ENCODE measurements around the gene SLMAP. TPM values are rescaled to one million over a fixed set of nuclear protein-coding genes. Genes with fewer than 3 reads are reported as not detected.
A peak's percentile ranks its signal among the peaks of the same experiment; 100 is the strongest.

Gene SLMAP
- total RNA-seq, 2 donors from 2014 or later, result 355 to 403 TPM

DNA sequence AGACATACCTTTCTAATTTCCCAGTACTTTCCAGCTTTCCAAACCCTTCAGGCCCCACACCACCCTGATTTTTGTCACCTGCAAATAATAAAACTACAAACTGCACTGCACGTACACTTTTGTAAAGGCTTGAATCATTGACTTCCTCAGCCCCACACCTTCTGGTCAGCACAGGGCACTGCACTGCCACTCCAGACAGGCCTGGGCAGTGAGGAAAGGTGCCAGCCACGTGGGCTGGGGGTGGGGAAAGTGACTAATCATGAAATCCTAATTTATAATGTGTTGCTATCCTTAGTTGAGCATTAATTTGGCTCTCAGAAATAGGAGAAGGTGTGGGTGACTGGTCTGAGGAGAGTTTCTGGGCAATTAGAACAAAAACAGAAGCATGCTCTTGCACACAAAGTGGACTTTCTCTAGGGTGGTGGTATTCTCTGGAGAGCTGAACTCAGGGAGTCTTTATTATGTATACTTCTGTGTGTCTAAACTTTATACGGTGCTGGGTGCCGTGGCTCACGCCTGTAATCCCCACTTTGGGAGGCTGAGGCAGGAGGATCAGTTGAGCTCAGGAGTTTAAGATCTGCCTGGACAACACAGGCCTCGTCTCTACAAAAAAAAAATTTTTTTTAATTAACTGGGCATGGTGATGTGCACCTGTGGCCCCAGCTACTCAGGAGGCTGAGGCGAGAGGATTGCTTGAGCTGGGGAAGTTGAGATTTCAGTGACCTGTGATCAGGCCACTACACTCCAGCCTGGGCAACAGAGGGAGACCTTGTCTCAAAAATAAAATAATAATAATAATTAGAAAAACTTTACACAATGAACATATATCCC, 193.9 kb downstream of the SLMAP start:
- intact Hi-C loops (cut with DNase I), result no loop called here
- DNase-seq (ENCODE audit: low spot score), result peak; percentile 79

DNA sequence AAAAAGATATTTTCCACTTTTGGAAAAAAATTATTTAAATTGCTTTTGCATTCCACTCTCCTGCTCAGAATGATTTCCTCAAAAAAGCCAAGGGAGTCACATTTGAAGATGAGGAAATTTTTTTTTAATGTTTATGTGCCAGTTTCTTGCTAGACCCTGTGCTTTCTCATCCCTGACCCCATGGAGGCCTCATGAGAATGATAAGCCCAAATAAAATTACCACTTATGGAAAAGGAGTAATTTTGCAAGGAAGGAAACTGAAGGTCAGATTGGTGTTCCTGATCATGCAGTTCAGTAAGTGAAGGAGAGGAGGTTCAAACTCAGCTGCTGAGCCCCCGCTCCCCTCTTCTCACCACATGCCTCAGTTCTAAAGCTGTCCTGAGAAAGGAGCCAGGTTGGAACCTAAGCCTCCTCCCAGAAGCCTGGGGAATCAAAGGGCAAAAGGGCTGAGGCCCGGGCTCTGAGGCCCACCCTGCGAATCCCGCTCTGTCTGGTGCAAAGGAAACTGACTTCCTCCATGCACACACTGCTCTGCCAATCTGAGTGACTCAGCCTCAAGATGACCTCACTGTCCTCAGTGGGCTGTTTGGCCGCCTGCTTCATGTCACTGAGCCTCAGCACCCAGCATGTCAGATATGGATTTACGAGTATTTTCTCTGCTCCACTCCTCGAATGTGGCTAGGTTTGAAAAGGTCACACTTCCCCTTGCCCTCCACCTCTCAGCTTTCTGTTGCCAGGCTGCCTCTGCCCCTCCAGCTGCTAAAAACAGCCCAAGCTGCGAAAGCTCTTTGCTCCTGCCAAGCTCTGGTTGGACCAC, 195.2 kb downstream of the SLMAP start:
- intact Hi-C loops (cut with DNase I), result no loop called here
- DNase-seq (ENCODE audit: low spot score), result peak; percentile 94

DNA sequence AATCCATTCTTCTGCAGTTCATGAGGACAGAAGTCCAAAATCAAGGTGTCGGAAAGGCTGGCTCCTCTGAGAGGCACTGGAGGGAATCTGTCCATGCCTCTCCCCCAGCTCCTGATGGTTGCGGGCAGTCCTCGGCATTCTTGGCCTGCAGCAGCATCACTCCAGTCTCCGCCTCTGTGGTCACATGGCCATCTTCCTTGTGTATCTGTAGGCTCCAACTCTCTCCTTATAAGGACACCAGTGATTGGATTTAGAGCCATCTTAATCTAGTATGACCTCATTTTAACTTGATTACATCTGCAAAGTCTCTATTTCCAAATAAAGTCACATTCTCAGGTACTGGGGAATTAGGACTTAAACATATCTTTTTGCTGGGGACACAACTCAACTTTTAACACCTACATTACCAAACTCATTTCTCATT, 196.1 kb downstream of the SLMAP start:
- intact Hi-C loops (cut with DNase I), result no loop called here
- DNase-seq (ENCODE audit: low spot score), result peak; percentile 94

DNA sequence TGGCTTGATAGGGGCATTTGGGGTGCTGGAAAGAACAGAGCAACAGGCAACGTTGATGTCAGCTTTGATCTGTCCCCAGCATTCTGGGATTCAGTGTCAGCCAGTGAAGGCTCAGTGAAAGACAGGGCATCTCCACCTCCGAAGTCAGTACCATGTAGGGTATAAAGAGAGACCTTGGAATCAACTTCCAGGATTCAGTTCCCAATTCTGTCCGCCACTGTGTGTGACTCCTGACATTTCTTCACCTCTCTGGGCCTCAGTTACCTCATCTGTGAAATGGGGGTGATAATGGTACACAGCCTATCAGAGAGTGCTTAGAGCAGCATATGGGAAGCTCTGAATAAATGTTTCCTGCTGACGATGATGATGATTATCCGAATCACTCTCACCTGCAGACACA, 196.5 kb downstream of the SLMAP start:
- intact Hi-C loops (cut with DNase I), result no loop called here
- DNase-seq (ENCODE audit: low spot score), result peak; percentile 24

DNA sequence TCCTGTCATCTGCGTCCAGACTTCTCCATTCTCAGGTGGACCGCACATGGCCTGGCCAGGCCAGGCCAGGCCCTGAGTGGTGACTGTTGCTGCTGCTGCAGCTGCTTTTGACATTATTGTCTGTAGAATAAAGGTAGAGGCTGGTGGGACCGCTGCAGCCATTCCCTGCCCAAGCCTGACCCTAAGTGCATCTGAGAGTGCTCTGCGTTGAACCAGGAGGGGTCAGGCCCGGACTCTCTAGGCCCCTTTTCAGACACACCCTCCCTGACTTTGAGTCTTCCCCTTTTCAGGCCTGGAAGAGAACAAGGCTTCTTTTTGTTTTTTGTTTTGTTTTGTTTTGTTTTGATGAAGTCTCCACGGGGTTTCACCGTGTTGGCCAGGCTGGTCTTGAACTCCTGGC, 197.5 kb downstream of the SLMAP start:
- intact Hi-C loops (cut with DNase I), result no loop called here
- peak; percentile 73 for DNase-seq (ENCODE audit: low spot score)

DNA sequence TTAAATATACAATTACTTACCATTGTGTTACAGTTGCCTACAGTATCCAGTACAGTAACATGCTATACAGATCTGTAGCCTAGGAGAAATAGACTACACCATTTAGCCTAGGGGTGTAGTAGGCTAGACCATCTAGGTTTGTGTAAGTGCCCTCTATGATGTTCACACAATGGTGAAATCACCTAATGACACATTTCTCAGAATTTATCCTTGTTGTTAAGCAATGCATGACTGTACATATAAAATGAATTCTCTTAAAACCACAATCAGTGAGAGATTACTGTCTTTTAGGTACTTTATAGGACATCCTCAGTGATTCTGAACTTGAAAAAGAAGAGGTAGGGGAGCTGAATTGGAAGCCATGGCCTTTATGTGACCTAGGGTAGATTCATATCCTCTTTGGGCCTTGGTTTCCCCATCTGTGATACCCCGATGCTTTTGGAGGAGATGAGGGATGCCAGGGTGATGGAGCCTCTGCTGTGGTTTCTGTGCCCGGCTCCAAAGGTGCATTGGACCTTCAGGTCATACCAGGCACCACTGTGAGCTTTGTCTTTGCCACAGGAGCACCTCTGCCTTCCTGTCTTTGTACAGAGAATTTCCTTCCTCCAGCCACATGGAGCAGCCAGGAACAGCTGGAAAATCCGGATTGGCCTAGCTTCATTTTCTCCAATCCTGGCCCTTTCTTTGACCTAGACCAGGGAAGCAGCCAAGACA, 200.2 kb downstream of the SLMAP start:
- intact Hi-C loops (cut with DNase I), result no loop called here
- DNase-seq (ENCODE audit: low spot score), result no peak

DNA sequence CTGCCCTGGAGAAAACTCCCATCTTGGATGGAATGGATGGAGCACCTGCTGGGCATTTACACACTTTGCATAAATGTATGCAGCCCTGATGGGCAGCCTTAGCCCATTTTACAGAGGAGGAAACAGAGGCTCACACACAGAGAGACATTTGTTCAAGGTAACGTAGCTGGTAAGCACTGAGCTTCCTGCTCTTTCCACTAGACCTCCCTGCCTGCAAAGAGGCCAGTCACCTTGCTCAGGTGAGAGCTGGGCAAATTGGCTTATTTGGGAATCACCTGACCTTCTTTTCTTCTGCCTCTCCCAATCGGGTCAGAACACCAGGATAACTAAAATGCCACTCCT, 200.7 kb downstream of the SLMAP start:
- DNase-seq (ENCODE audit: low spot score), result no peak
- intact Hi-C loops (cut with DNase I), result no loop called here

DNA sequence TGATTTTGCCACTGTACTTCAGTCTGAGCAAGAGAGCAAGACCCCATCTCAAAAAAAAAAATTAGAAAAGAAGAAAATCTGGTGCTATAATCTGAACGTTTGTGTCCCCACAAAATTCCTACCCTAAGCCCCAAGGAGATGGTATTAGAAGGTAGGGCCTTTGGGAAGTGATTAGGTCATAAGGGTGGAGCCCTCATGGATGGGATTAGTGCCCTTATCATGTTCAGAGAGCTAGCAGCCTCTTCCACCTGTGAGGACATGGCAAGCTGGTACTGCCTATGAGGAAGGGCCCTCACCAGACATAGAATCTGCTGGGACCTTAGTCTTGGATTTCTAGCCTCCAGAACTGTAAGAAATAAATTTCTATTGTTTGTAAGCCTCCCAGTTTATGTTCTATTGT, 201.7 kb downstream of the SLMAP start:
- DNase-seq (ENCODE audit: low spot score), result no peak
- intact Hi-C loops (cut with DNase I), result no loop called here

DNA sequence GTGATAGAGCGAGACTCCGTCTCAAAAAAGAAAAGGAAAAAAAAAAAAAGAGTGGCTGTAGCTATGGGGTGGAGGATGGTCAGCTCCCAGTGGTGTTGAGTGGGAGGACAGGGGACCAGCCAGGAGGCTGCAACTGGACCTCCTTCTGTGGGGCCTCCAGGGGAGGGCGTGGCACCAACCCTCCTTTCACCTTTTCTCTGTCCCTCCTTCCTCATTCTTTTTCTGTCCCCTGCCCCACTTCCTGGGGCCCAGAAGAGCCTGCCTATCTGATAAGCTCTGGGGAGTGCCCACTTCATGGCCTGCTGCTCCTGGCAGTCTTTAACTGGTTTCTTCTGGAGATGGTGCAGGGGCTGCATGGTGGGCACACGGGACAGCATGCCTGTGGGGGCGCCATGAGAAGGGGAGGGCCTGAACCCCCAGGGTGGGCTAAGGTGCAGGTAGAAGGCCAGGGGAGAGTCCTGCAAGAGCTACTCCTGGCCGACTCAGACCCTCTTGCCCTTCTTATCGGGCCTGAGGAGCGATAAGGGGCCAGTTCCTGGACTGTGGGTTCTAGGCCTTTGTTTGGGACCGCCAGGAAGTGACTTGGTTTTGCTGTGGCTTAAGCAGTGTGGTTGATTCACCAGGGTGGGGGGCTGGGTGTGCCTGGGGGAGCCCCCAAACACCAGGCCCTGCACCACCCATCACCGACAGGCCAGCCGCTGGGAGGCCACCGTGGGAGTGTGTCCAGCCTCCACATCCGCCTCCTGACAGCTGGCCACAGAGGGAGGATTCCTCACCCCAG, 202.7 kb downstream of the SLMAP start:
- peak; percentile 89 for DNase-seq (ENCODE audit: low spot score)
- intact Hi-C loops (cut with DNase I), result no loop called here

DNA sequence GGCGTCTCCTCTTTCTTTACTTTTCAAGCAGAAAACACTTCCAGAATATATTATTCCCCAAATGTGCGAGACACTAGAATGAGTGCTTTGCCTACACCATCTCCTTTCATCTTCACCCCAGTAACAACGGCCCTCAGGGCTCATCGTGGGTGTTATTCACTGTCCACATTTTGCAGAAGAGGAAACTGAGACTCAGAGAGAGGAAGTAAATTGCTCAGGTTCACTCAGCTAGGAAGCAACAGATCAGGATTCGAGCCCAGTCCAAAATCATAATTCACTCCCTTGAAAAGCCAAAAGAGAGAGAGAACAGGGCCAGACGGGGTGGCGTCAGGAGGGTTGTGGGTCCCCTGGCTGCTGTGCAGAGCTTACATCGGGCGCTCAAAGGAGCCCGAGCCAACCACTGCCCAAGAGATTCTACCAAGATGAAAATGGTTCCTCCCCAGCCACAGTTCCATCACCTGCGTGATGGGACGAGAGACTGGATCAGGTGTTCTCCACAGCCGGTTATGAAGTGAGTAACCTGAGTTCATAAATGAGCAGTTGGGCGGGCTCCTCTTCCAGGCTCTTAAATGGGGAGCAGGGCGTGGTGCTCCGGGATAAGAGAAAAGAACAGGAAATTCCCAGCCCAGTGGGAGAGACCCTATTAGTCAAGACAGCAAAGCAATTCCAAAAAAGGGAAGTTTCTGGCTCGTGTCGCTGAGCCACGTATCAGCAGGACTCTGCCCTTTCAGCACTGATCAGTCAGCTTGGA, 203.5 kb downstream of the SLMAP start:
- peak; percentile 88 for DNase-seq (ENCODE audit: low spot score)
- intact Hi-C loops (cut with DNase I), result loop anchor here in 1 of 2 donors (5.0 kb wide), 1 partner anchor 38 kb away; no protein-coding TSS in a partner anchor

DNA sequence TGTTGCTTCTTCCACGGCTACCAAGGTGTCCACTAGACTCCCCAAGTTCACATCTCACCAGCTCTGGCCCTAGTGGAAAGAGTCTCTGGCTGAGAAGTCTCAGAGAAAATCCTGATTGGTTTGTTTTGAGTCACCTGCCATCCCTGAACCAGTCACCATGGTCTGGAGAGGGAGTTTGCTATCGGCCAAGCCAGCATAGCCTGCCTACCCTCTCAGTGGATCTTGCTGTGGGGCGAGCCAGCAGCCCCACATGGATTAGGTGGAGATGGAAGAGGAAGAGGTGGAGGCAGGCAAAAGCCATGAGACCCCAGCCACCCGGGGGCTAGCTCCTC, 204.0 kb downstream of the SLMAP start:
- no peak for DNase-seq (ENCODE audit: low spot score)
- intact Hi-C loops (cut with DNase I), result loop anchor here in 1 of 2 donors (5.0 kb wide), 1 partner anchor 37 kb away; no protein-coding TSS in a partner anchor

DNA sequence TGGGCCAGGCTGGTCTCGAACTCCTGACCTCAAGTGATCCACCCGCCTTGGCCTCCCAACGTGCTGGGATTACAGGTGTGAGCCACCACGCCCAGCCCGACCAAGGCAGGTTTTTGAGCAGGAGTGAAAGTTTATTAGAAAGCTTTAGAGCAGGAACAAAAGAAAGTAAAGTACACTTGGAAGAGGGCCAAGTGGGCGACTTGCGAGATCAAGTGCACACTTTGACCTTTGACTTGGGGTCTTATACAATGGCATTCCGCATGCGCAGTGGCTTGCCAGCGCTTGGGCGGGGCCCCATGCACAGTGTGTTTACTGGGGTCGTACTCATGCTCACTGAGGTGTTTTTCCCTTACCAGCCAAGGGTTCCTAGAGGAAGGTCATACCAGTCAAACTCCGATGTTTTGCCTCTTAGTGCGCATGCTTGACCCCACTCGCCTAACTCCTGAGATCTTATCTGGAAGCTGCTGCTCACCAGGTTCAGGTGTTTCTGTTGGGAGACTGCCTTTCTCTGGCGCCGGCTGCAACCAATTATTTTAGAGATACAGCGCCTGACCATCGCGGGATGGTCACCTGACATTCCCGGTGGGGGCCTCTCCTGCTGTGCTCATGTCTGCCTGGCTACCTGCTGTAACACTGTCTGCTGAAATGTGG, 205.2 kb downstream of the SLMAP start:
- intact Hi-C loops (cut with DNase I), result loop anchor here in 1 of 2 donors (5.0 kb wide), 1 partner anchor 36 kb away; no protein-coding TSS in a partner anchor
- DNase-seq (ENCODE audit: low spot score), result no peak

DNA sequence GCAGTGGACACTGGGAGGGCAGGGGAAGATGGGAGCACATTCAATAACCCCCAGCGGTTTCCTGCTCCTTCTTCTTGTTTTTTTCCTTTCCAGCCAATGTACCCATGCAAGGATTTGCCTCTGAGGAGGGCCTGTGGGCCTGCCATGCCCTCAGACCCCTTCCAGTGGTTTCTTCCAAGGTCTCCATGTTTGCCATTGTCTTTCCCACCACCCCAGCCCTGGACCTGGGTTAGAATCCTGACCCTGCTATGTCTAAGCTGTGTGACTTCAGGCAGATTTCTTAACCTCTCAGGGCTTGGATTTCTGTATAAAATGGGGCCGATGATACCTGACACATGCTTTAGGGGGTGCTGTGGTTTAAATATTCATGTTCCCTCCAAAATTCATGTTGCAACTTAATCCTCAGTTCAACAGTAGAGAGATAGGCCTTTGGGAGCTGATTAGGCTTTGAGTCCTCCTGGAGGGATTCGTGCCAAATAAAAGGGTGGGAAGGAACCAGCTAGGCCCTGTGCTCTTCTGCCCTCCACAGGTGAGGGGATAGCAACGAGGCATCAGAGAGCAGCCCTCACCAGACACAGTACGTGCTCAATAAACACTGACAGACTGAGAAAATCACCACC, 205.8 kb downstream of the SLMAP start:
- DNase-seq (ENCODE audit: low spot score), result no peak
- intact Hi-C loops (cut with DNase I), result loop anchor here in 1 of 2 donors (5.0 kb wide), 1 partner anchor 35 kb away; no protein-coding TSS in a partner anchor

DNA sequence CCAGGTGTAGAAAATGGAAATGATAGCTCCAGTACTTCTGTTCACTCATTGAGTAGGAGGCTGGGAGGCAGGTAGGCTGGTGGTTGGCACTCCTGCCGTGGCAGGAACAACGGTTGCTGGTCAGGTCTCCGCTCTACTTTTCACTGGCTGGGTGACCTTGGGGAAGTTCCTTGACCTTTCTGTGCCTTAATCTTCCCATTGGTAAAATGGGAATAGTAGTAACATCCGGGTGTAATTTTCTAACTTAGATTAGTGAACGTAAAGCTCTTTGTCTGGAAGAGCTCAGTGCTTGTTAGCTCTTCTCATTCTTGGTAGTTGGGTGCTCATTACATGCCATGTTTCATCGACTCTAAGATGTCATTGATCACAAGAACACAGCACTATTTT, 206.3 kb downstream of the SLMAP start:
- no peak for DNase-seq (ENCODE audit: low spot score)
- intact Hi-C loops (cut with DNase I), result loop anchor here in 1 of 2 donors (5.0 kb wide), 1 partner anchor 35 kb away; no protein-coding TSS in a partner anchor

DNA sequence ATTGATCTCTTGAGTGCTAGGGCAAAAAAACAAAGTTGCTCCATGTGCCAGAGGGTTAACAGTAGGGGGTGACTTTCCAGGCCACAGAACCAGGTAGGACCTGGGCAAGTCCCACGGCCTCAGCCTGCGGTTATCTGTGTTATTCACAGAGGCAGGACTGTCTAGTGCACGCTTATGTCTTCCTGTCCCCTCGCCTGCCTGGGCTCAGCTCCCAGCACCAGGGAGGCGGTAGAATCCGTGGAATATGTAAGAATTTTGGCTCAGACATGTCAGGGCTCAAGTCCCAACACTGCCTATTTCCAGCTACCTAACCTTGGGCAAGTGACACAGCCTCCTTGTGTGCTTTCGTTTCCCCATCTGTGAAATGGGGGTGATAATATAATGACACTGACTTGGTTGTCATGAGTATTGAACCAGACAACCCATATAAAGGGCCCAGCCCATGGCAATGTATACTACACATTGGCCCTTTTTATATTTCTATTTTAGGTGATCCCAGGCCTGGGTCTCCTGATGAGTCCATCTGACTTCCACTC, 207.8 kb downstream of the SLMAP start:
- intact Hi-C loops (cut with DNase I), result loop anchor here in 1 of 2 donors (5.0 kb wide), 1 partner anchor 33 kb away; no protein-coding TSS in a partner anchor
- DNase-seq (ENCODE audit: low spot score), result no peak

DNA sequence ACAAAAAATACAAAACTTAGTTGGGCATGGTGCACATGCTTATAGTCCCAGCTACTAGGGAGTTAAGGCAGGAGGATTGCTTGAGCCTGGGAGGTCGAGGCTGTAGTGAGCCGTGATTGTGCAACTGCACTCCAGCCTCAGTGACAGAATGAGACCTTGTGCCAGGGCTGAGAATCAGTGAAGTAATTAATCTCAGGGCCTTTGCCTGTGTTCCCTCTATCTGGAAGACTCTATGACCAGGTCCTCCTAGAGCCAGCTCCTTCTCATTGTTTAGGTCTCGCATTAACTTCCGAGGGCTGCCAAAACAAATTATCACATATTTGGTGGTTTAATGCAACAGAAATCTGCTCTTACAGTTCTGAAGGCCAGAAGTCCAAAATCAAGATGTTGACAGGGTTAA, 210.7 kb downstream of the SLMAP start:
- intact Hi-C loops (cut with DNase I), result no loop called here
- DNase-seq (ENCODE audit: low spot score), result no peak

DNA sequence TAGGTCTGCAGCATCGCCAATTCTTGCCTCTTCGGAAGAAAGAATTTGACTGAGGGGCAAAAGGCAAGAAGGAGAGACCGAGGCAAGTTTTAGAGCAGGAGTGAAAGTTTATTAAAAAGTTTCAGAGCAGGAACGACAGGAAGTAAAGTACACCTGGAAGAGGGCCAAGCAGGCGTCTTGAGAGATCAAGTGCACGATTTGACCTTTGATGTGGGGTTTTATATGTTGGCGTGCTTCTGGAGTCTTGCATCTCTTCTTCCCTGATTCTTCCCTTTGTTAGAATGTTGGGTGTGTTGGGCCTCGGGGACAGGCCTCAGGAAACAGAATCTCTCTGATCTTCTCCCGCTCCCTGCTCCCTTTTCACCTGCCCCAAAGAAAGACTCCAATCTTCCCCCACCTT, 211.5 kb downstream of the SLMAP start:
- intact Hi-C loops (cut with DNase I), result no loop called here
- no peak for DNase-seq (ENCODE audit: low spot score)
